ENCODE results near the gene GDPD1. TPM values are rescaled to one million over a fixed set of nuclear protein-coding genes. Genes with fewer than 3 reads are reported as not detected.
"Not testable (repeated sequence)": the region's sequence is repeated elsewhere in the genome, so short reads cannot be mapped to it uniquely, and the experiment has no call there.

Gene GDPD1
- total RNA-seq, 1 donor, result 1.1 TPM

- H3K27ac ChIP-seq (ENCODE audit: low read depth, low read length), result no peak overlapping the region
- DNase-seq (ENCODE audit: insufficient read length, low spot score, missing footprints), result no peak
- H4K20me1 ChIP-seq (ENCODE audit: insufficient read depth, low read length), result no peaks in the 10 kb centered on the region
- H2AFZ ChIP-seq (ENCODE audit: low read length), result peak overlapping the region; percentile 57
- no peaks in the 10 kb centered on the region for H3K9me3 ChIP-seq (ENCODE audit: low read depth, low read length)
- TF ChIP-seq CTCF (IDR thresholded peaks at IDR 0.05; ENCODE audit: extremely low read depth, low read depth, low read length), result no peak
- no peaks in the 10 kb centered on the region for H3K27me3 ChIP-seq (ENCODE audit: insufficient read depth, low read length)
- no peaks in the 10 kb centered on the region for H3K4me1 ChIP-seq (ENCODE audit: insufficient read depth, low read length)
- H3K79me2 ChIP-seq (ENCODE audit: insufficient read depth, low read length), result peaks cover 26% of the 10 kb centered on the region
- H3K4me3 ChIP-seq (ENCODE audit: insufficient read depth, low read length), result no peak overlapping the region
- peaks cover 10% of the 10 kb centered on the region for H3K36me3 ChIP-seq (ENCODE audit: insufficient read depth, low read length)
- no peak overlapping the region for H3K4me2 ChIP-seq (ENCODE audit: insufficient read depth, low read length)
These were observed 41.9 kb upstream of the GDPD1 start for GRCh38 chr17:59178266-59178985.

- not testable (repeated sequence) for H3K27ac ChIP-seq (ENCODE audit: low read depth, low read length); H3K9me3 ChIP-seq (ENCODE audit: low read depth, low read length); DNase-seq (ENCODE audit: insufficient read length, low spot score, missing footprints); H3K4me3 ChIP-seq (ENCODE audit: insufficient read depth, low read length); H3K4me2 ChIP-seq (ENCODE audit: insufficient read depth, low read length); H3K27me3 ChIP-seq (ENCODE audit: insufficient read depth, low read length); H3K4me1 ChIP-seq (ENCODE audit: insufficient read depth, low read length); H3K36me3 ChIP-seq (ENCODE audit: insufficient read depth, low read length); H4K20me1 ChIP-seq (ENCODE audit: insufficient read depth, low read length); H2AFZ ChIP-seq (ENCODE audit: low read length)
- peaks cover 26% of the 10 kb centered on the region for H3K79me2 ChIP-seq (ENCODE audit: insufficient read depth, low read length)
These were observed 40.7 kb upstream of the GDPD1 start for GRCh38 chr17:59179601-59180000.

GRCh38 chr17:59180626-59181025 is 39.7 kb upstream of the GDPD1 start:
- H4K20me1 ChIP-seq (ENCODE audit: insufficient read depth, low read length), result no peaks in the 10 kb centered on the region
- H3K4me2 ChIP-seq (ENCODE audit: insufficient read depth, low read length), result no peak overlapping the region
- no peaks in the 10 kb centered on the region for H3K27me3 ChIP-seq (ENCODE audit: insufficient read depth, low read length)
- no peaks in the 10 kb centered on the region for H3K9me3 ChIP-seq (ENCODE audit: low read depth, low read length)
- no peak overlapping the region for H3K4me3 ChIP-seq (ENCODE audit: insufficient read depth, low read length)
- no peak overlapping the region for H2AFZ ChIP-seq (ENCODE audit: low read length)
- TF ChIP-seq CTCF (IDR thresholded peaks at IDR 0.05; ENCODE audit: extremely low read depth, low read depth, low read length), result no peak
- H3K4me1 ChIP-seq (ENCODE audit: insufficient read depth, low read length), result no peaks in the 10 kb centered on the region
- no peak overlapping the region for H3K27ac ChIP-seq (ENCODE audit: low read depth, low read length)
- H3K36me3 ChIP-seq (ENCODE audit: insufficient read depth, low read length), result peaks cover 6% of the 10 kb centered on the region
- peaks cover 22% of the 10 kb centered on the region for H3K79me2 ChIP-seq (ENCODE audit: insufficient read depth, low read length)
- no peak for DNase-seq (ENCODE audit: insufficient read length, low spot score, missing footprints)

- no peaks in the 10 kb centered on the region for H3K27me3 ChIP-seq (ENCODE audit: insufficient read depth, low read length)
- H3K36me3 ChIP-seq (ENCODE audit: insufficient read depth, low read length), result peaks cover 6% of the 10 kb centered on the region
- peaks cover 15% of the 10 kb centered on the region for H3K79me2 ChIP-seq (ENCODE audit: insufficient read depth, low read length)
- no peak overlapping the region for H3K4me2 ChIP-seq (ENCODE audit: insufficient read depth, low read length)
- no peaks in the 10 kb centered on the region for H3K9me3 ChIP-seq (ENCODE audit: low read depth, low read length)
- no peak for TF ChIP-seq CTCF (IDR thresholded peaks at IDR 0.05; ENCODE audit: extremely low read depth, low read depth, low read length)
- H3K27ac ChIP-seq (ENCODE audit: low read depth, low read length), result no peak overlapping the region
- H3K4me3 ChIP-seq (ENCODE audit: insufficient read depth, low read length), result no peak overlapping the region
- H4K20me1 ChIP-seq (ENCODE audit: insufficient read depth, low read length), result no peaks in the 10 kb centered on the region
- H2AFZ ChIP-seq (ENCODE audit: low read length), result no peak overlapping the region
- H3K4me1 ChIP-seq (ENCODE audit: insufficient read depth, low read length), result no peaks in the 10 kb centered on the region
- DNase-seq (ENCODE audit: insufficient read length, low spot score, missing footprints), result no peak
These were observed 38.8 kb upstream of the GDPD1 start for GRCh38 chr17:59181481-59181880.

Data from osteoblast (primary cell).